GM12864 (cell line): ENCODE measurements around the gene ADAM30.

Experiments
- DNase-seq: peaks from one replicate; pipeline ENCODE4 v3.0.0-alpha.2; 2011; ENCODE audit warnings: low read depth
- H3K4me3 ChIP-seq: 2 replicates; pipeline ENCODE4 v1.5.1; 2011; ENCODE audit warnings: mild to moderate bottlenecking, low read depth, low read length, control low read depth
- CTCF ChIP-seq: IDR thresholded peaks from 2 replicates; pipeline ENCODE4 v1.5.1; 2011; ENCODE audit warnings: low read depth, mild to moderate bottlenecking, moderate library complexity, low read length, control low read depth, inconsistent platforms; ENCODE audit errors: missing control alignments

ADAM30 gene

GRCh38 chr1:119918301-119918700 lies 22.0 kb upstream of the ADAM30 start:
- TF ChIP-seq CTCF: no peak
- no peak for DNase-seq
- H3K4me3 ChIP-seq: no peak overlapping the region

- TF ChIP-seq CTCF: no peak
- H3K4me3 ChIP-seq: no peak overlapping the region
- no peak for DNase-seq
Measured at GRCh38 chr1:119917304-119918055, 21.2 kb upstream of the ADAM30 start.

GRCh38 chr1:119915517-119915916 lies 19.2 kb upstream of the ADAM30 start:
- no peak for DNase-seq
- TF ChIP-seq CTCF: no peak
- no peak overlapping the region for H3K4me3 ChIP-seq

DNA sequence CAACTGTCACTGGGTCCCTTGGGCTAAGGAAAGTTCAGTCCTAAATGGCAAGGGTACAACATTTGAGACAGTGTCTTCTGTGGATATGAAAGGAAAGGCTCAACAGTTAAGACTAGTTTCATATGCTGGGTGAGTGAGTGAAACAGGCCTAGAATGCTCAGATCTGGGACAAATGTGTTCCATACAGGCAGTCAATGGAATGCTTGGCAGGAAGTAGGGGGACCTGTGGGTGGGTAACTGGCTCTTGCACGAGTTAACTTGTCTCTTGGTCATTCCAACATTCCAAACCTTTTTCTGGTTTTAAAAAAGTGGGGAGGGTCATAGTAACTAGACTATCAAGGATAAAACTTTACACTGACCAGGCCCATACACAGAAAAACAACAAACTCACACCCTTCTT lies 17.8 kb upstream of the ADAM30 start:
- no peak overlapping the region for H3K4me3 ChIP-seq
- no peak for DNase-seq
- no peak for TF ChIP-seq CTCF

- no peak for TF ChIP-seq CTCF
- H3K4me3 ChIP-seq: no peak overlapping the region
- no peak for DNase-seq
Measured at GRCh38 chr1:119912963-119913362, 16.6 kb upstream of the ADAM30 start.

DNA sequence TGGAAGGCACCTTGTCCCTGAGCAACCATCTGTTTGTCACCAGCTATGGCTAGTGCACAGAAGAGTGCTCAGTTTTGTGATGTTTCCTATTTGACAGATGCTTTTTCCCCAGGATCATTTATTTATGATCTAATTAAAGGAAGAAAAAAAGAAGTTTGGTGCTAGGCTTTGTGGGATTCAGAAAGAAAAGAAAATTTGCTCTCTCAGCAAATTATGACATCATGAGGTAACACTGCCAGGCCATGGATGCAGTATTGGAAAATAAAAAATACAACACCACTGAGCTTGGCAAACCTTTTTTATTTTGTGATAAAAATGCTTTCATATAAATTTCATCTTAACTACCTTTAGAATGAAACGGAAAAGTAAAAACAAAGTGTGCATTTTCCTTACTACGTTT lies 15.5 kb upstream of the ADAM30 start:
- no peak for TF ChIP-seq CTCF

DNA sequence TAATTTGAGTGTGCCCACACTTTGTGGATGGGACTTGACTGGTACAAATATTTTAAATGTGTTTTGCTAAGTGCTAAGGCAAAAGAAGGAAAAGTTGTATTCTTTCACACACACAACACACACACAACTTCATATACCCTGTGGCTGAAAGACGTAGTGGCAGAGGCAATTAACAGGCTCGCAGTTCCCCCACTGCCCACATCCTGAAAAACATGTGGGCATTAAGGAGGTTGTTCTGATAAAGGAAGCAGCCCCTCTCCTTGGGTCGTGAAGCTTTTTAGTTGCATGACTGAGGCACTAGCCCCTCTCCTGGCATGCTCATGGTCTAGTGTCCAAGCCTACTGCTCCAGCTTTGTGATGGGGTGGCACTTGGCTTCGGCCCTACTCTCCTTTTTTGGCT lies 14.3 kb upstream of the ADAM30 start:
- no peak for TF ChIP-seq CTCF
- no peak overlapping the region for H3K4me3 ChIP-seq
- DNase-seq: no peak

More for the DNA sequence above, 15.5 kb upstream of the ADAM30 start:
- DNase-seq: no peak
- no peak overlapping the region for H3K4me3 ChIP-seq
